NT2/D1 (cell line): ENCODE results near the gene SERTAD2.

Experiments used
- DNase-seq: peaks from one replicate; pipeline ENCODE4 v3.0.0-alpha.2; 2011; ENCODE audit warnings: low read depth, low spot score
- H3K27me3 ChIP-seq: 2 replicates; pipeline ENCODE4 v1.6.0; 2011; ENCODE audit warnings: mild to moderate bottlenecking; ENCODE audit not compliant: insufficient read length, insufficient read depth
- H3K36me3 ChIP-seq: 2 replicates; pipeline ENCODE4 v1.6.1; 2011; ENCODE audit warnings: mild to moderate bottlenecking, low read length, mixed read lengths; ENCODE audit not compliant: insufficient read depth, insufficient read length
- H3K4me1 ChIP-seq: 2 replicates; pipeline ENCODE4 v1.5.1; 2011; ENCODE audit not compliant: insufficient read depth, insufficient read length
- H3K4me3 ChIP-seq: 2 replicates; pipeline ENCODE4 v1.5.1; 2011; ENCODE audit warnings: low read depth; ENCODE audit not compliant: insufficient read length
- H3K9ac ChIP-seq: 2 replicates; pipeline ENCODE4 v1.6.0; 2011; ENCODE audit warnings: low read depth; ENCODE audit not compliant: insufficient read length
- H3K9me3 ChIP-seq: 2 replicates; pipeline ENCODE4 v1.5.1; 2011; ENCODE audit warnings: mild to moderate bottlenecking, low read length; ENCODE audit not compliant: insufficient read depth
- SUZ12 ChIP-seq: IDR thresholded peaks from 2 replicates; pipeline ENCODE4 v1.6.1; 2011; ENCODE audit not compliant: insufficient read length, insufficient read depth; ENCODE audit errors: extremely low read depth
- YY1 ChIP-seq: IDR thresholded peaks from 2 replicates; pipeline ENCODE4 v1.6.1; 2011; ENCODE audit not compliant: insufficient read length, insufficient read depth
- ZNF274 ChIP-seq: IDR thresholded peaks from 2 replicates; pipeline ENCODE4 v1.6.1; 2011; ENCODE audit warnings: mild to moderate bottlenecking, low read depth, low read length

Gene SERTAD2

GRCh38 chr2:64629875-64630274 is 23.8 kb downstream of the SERTAD2 start:
- H3K4me1 ChIP-seq: peaks cover 3% of the 10 kb centered on the region
- H3K36me3 ChIP-seq: peaks cover 35% of the 10 kb centered on the region
- DNase-seq: no peak
- H3K9ac ChIP-seq: no peak overlapping the region
- TF ChIP-seq SUZ12 (no peak), ZNF274 (no peak), YY1 (no peak)
- no peaks in the 10 kb centered on the region for H3K27me3 ChIP-seq
- no peaks in the 10 kb centered on the region for H3K9me3 ChIP-seq
- no peak overlapping the region for H3K4me3 ChIP-seq

- Histone ChIP-seq H3K9me3 (no peaks in the 10 kb centered on the region), H3K9ac (no peak overlapping the region), H3K4me3 (no peak overlapping the region), H3K4me1 (peaks cover 3% of the 10 kb centered on the region), H3K36me3 (peaks cover 30% of the 10 kb centered on the region), H3K27me3 (no peaks in the 10 kb centered on the region)
- no peak for DNase-seq
- TF ChIP-seq SUZ12 (no peak), ZNF274 (no peak), YY1 (no peak)
Measured at GRCh38 chr2:64629329-64629781, 24.4 kb downstream of the SERTAD2 start.

GRCh38 chr2:64627860-64628841 is 25.6 kb downstream of the SERTAD2 start:
- no peaks in the 10 kb centered on the region for H3K27me3 ChIP-seq
- no peak overlapping the region for H3K4me3 ChIP-seq
- no peaks in the 10 kb centered on the region for H3K9me3 ChIP-seq
- peaks cover 4% of the 10 kb centered on the region for H3K4me1 ChIP-seq
- peaks cover 20% of the 10 kb centered on the region for H3K36me3 ChIP-seq
- TF ChIP-seq YY1 (no peak), ZNF274 (no peak), SUZ12 (no peak)
- no peak for DNase-seq
- peak overlapping the region; percentile 32 for H3K9ac ChIP-seq

GRCh38 chr2:64626963-64627760 is 26.6 kb downstream of the SERTAD2 start:
- Histone ChIP-seq H3K4me3 (no peak overlapping the region), H3K9ac (peak overlapping the region; percentile 57), H3K36me3 (peaks cover 12% of the 10 kb centered on the region), H3K27me3 (no peaks in the 10 kb centered on the region), H3K4me1 (peaks cover 6% of the 10 kb centered on the region), H3K9me3 (no peaks in the 10 kb centered on the region)
- DNase-seq: no peak
- TF ChIP-seq ZNF274: no peak
- TF ChIP-seq YY1: no peak
- TF ChIP-seq SUZ12: no peak

GRCh38 chr2:64626146-64626809 is 27.4 kb downstream of the SERTAD2 start:
- H3K9ac ChIP-seq: no peak overlapping the region
- no peak for DNase-seq
- no peak overlapping the region for H3K4me3 ChIP-seq
- no peaks in the 10 kb centered on the region for H3K27me3 ChIP-seq
- no peaks in the 10 kb centered on the region for H3K9me3 ChIP-seq
- peaks cover 9% of the 10 kb centered on the region for H3K36me3 ChIP-seq
- H3K4me1 ChIP-seq: peaks cover 6% of the 10 kb centered on the region
- TF ChIP-seq YY1 (no peak), SUZ12 (no peak), ZNF274 (no peak)

GRCh38 chr2:64625299-64626145 is 28.2 kb downstream of the SERTAD2 start:
- H3K27me3 ChIP-seq: no peaks in the 10 kb centered on the region
- DNase-seq: no peak
- no peak for TF ChIP-seq ZNF274
- H3K36me3 ChIP-seq: peaks cover 2% of the 10 kb centered on the region
- H3K4me3 ChIP-seq: no peak overlapping the region
- no peaks in the 10 kb centered on the region for H3K9me3 ChIP-seq
- H3K4me1 ChIP-seq: peaks cover 6% of the 10 kb centered on the region
- H3K9ac ChIP-seq: no peak overlapping the region
